ENCODE data around the gene ZFYVE19. TPM values are rescaled to one million over a fixed set of nuclear protein-coding genes. Genes with fewer than 3 reads are reported as not detected.

ZFYVE19 gene
- total and polyA plus RNA-seq, 2 donors (not counting 3 experiments of a cell fraction or from before 2014, with no cell fraction given), result 29.7 to 47.2 TPM

GRCh38 chr15:40847223-40847961, 40.5 kb downstream of the ZFYVE19 start:
- BruUV-seq (replicated peaks), result no TSS peak
- no peak overlapping the region for H3K4me3 ChIP-seq (replicated peaks in 1 of 3; ENCODE audit: insufficient read depth in 1 of 3, low read depth in 1 of 3, low read length in 3 of 3)
- H2AFZ ChIP-seq (ENCODE audit: low read depth, low read length), result no peak overlapping the region
- ChIA-PET POLR2A (no interaction called here), CTCF (interaction anchor here (0.6 to 2.9 kb wide), 5 partner anchors 9 to 197 kb away, joined by 3 to 28 read pairs (median 3); partner anchors contain the start of gene VPS18)
- H4K20me1 ChIP-seq (replicated peaks; ENCODE audit: control insufficient read depth, extremely low read depth, insufficient read depth, low read length), result no peaks in the 10 kb centered on the region
- dilution Hi-C loops (cut with MboI; ENCODE audit: extremely low pct_ligation_motif_present, low sequenced_read_pairs), result no loop called here
- no peak for TF ChIP-seq POLR2AphosphoS5 (IDR thresholded peaks at IDR 0.05; ENCODE audit: insufficient read depth, low read depth, low read length)
- no peak for TF ChIP-seq CTCF (IDR thresholded peaks at IDR 0.05; ENCODE audit: extremely low read depth in 1 of 2, insufficient read depth in 1 of 2, low read depth in 1 of 2, low read length in 2 of 2)
- no peak for TF ChIP-seq MAX (IDR thresholded peaks at IDR 0.05; ENCODE audit: insufficient read depth, insufficient read length)
- no peak for TF ChIP-seq GATA2 (IDR thresholded peaks at IDR 0.05; ENCODE audit: insufficient read depth, insufficient read length, low read depth, low read length)
- TF ChIP-seq EZH2 (IDR thresholded peaks at IDR 0.05; ENCODE audit: borderline replicate concordance, low read depth, low read length, severe bottlenecking), result no peak
- no peak for TF ChIP-seq MYC (IDR thresholded peaks at IDR 0.05; ENCODE audit: low read depth, low read length)
- no peak for TF ChIP-seq FOS (IDR thresholded peaks at IDR 0.05; ENCODE audit: borderline replicate concordance, insufficient read depth, low read length)
- no peak for TF ChIP-seq POLR2A (IDR thresholded peaks at IDR 0.05; ENCODE audit: low read depth, low read length)
- TF ChIP-seq JUN (IDR thresholded peaks at IDR 0.05; ENCODE audit: borderline replicate concordance, insufficient read depth, insufficient read length, low read depth), result no peak
- intact Hi-C loops (cut with micrococcal nuclease), result no loop called here
- DNase-seq (ENCODE audit: low read depth, low spot score) (no peak), FAIRE-seq (no peak)
- H3K36me3 ChIP-seq (ENCODE audit: control insufficient read depth in 2 of 2, extremely low read depth in 1 of 2, insufficient read depth in 2 of 2, low read length in 2 of 2), result no peaks in the 10 kb centered on the region
- no peak overlapping the region for H3K27ac ChIP-seq (ENCODE audit: insufficient read depth, low read depth, low read length)
- no peak overlapping the region for H3K4me2 ChIP-seq (ENCODE audit: insufficient read depth, low read length)
- H3K27me3 ChIP-seq (ENCODE audit: control insufficient read depth in 2 of 2, insufficient read depth in 2 of 2, low read length in 2 of 2), result peaks cover 7 to 11% of the 10 kb centered on the region in 2 experiments
- no peak overlapping the region for H3K9ac ChIP-seq (replicated peaks; ENCODE audit: extremely low read depth, insufficient read depth, low read length)
- H3K79me2 ChIP-seq (ENCODE audit: control insufficient read depth, insufficient read depth, low read length), result no peaks in the 10 kb centered on the region
- no peaks in the 10 kb centered on the region for H3K9me3 ChIP-seq (replicated peaks; ENCODE audit: control insufficient read depth, insufficient read depth, low read length)
- peaks cover 5% of the 10 kb centered on the region for H3K4me1 ChIP-seq (ENCODE audit: control insufficient read depth, extremely low read depth, insufficient read depth, low read length)
- no peaks in the 10 kb centered on the region for H3K9me1 ChIP-seq (replicated peaks; ENCODE audit: control insufficient read depth, extremely low read depth, insufficient read depth, low read length)

Measured in endothelial cell of umbilical vein (primary cell).